Embryonic facial prominence (tissue), 1 donor: ENCODE results near the gene DDAH1.

ENCODE experiments used
- DNase-seq: peaks from one replicate; pipeline ENCODE4 v3.0.0-alpha.2; 2016; ENCODE audit errors: extremely low spot score

Gene DDAH1

GRCh38 chr1:85274969-85275453 is 189.9 kb downstream of the DDAH1 start:
- DNase-seq: no peak

GRCh38 chr1:85273397-85273796 is 191.6 kb downstream of the DDAH1 start:
- no peak for DNase-seq

- DNase-seq: no peak
These were observed 196.0 kb downstream of the DDAH1 start for GRCh38 chr1:85268801-85269585.
